ENCODE results near the gene ADK.
"Not testable (repeated sequence)": the region's sequence is repeated elsewhere in the genome, so short reads cannot be mapped to it uniquely, and the experiment has no call there.

The ADK gene

DNA sequence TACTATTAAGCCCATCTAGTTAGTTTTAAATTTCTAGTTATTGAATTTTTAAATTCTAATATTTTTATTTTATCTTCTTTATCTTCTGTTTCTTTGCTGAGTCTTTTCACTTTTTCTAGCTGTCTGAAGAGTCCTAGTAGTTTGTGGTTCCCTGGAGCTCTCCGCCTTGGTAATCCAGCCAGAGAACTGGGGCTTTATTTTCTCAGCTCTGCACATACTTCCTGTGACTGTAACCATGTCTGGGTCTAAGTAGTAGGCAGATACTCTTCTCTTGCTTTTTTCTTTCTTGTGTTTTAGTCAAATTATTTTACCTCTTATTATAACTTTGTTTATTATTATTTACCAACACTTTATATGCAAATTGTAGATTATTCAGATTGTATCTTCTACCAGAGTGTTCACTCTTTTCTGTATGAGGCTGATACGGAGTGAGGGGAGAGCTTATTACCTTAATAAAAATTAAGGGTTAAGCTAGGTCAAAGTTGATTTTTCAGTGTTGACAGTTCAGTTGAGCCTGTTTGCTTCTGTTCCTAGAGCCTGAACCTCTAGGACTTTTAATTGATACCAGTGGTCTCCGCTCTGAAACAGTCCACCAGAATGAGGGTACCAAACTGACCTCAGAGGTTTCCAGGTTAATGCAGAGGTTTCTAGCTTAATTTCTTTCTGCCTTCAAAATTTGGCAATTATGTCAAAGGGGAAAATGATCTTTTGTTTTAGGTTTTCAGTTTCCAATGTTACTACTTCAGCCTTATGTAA, 155.4 kb downstream of the ADK start:
- DNase-seq = no peak

GRCh38 chr10:74307061-74307651, 156.1 kb downstream of the ADK start:
- no peak for DNase-seq

DNA sequence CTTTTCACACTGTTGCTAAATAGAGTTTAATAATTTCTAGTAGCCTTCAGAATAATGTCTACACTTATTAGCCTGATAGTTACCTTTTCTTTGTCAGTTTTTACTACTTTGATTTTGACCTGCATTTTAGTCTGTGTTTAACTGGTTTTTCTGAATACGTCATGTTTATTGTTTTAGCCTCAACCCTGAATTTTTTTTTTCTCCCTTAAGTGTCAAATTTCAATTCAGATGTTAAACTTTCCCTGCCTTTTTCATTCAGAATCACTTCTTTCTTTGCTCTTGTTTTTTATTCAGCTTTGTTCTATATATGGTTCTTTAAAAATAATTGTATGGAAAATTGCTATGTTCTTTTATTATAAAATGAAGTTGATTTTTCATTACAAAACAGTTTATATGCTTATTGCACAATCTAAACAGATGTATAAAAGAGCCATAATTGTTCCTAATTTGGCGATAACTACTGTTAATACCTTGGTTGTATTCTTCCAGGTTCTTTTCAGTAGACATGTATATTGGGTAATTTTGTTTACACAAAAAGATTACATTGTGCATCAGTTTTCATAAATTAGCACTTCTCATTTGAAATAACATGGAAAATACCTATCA, 159.7 kb downstream of the ADK start:
- DNase-seq = no peak

DNA sequence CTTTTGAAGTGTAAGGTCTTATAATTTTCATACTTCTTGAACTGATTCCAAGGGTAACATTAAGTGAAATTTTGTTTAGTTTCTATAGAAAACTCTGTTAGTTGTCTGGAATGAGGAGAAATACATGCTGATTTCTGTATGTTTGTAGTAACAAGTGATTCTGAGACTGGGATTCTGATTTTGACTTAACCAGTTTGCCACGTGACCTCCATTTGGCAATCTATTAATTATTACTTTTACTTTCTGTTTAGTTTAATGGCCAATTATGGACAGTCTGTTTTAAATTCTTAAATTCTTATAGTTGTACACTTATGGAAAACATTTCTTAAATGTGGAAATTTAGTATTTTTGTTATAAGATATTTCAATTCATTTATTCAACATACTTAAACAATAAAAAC, 163.1 kb downstream of the ADK start:
- DNase-seq = no peak

DNA sequence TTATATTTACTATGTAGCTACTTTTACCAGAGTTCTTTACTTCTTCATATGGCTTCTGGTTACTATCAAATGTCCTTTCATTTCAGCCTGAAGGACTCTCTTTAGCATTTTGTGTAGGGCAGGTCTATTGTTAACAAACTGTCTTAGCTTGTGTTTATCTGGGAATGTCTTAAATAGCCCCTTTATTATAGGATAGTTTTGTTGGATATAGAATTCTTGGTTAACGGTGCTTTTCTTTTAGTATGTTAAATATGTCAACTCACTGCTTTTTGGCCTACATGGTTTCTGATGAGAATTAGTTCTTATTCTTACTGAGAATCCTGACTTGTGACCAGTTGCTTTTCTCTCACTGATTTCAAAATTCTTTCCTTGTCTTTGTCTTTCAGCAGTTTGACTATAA, 169.0 kb downstream of the ADK start:
- DNase-seq = no peak

- DNase-seq = no peak
Observed at GRCh38 chr10:74320717-74321116, 169.7 kb downstream of the ADK start.

- no peak for DNase-seq
Observed at GRCh38 chr10:74322141-74322540, 171.1 kb downstream of the ADK start.

GRCh38 chr10:74322565-74322964, 171.5 kb downstream of the ADK start:
- no peak for DNase-seq

DNA sequence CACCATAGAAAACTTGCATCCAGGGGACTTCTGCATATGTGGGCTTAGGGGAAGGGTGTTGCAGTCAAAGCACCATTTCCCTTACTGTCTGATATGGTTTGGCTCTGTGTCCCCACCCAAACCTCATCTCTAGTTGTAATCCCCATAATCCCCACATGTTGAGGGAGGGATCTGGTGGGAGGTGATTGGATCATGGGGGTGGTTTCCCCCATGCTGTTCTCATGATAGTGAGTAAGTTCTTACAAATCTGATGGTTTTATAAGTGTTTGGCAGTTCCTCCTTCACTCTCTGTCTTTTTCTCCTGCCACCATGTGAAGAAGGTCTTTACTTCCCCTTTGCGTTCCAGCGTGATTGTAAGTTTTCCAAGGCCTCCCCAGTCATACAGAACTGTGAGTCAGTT, 177.4 kb downstream of the ADK start:
- no peak for DNase-seq

- no peak for DNase-seq
Observed at GRCh38 chr10:74329873-74330272, 178.9 kb downstream of the ADK start.

DNA sequence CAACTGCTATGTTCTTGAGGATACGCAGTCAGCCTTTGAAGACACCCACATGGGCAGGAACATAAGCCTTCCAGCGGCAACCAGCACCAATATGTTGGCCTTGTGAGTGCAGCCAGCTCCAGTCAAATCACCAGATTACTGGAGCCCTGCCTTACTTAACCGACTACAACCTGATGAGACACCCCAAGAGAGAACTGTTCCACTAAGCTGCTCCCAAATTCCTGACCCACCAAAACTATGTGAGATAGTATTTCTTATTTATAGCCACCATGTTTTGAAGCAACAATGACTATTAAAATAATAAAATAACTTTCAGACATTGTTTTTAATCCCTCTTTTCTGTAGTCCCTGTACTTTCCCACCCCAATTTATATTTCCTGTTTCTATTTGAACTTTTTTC, 179.6 kb downstream of the ADK start:
- no peak for DNase-seq

- no peak for DNase-seq
Observed at GRCh38 chr10:74332398-74332797, 181.4 kb downstream of the ADK start.

- DNase-seq = no peak
Observed at GRCh38 chr10:74333174-74333573, 182.2 kb downstream of the ADK start.

DNA sequence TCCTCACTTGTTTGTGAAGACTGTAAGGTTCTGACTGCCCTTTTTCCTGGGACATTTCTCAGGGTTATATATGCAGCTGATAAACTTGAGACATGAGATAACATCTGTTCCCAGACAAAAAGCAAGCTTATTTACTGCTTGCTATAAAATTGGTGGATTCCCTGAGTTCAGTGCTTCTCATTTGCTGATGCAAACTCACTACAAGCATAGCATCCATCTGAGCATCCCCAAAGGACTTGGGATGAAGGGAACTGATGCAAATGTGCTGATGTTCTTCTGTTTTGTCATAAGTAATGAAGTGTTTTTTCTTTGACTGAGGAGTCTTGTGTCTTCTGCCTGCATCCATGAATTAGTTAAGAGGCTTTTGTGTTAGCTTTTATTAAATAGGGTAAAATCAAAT, 183.2 kb downstream of the ADK start:
- no peak for DNase-seq

DNA sequence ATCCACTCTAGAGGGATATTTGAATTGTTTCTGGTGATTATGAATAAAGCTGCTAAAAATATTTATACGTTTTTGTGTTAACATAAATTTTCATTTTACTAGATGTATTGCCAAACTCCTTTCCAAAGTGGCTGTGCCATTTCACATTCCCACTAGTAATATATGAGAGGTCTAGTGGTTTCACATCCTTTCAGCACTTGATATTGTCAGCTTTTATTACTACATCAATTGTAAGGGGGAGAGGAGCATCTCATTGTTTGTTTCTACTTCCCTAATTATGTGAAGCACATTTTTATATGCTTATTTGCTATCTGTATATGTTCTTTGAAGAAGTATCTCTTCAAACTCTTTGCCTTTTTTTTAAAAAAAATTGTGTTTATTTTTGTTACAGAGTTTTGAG, 184.5 kb downstream of the ADK start:
- DNase-seq = no peak

GRCh38 chr10:74337330-74338016, 186.5 kb downstream of the ADK start:
- DNase-seq = no peak

DNA sequence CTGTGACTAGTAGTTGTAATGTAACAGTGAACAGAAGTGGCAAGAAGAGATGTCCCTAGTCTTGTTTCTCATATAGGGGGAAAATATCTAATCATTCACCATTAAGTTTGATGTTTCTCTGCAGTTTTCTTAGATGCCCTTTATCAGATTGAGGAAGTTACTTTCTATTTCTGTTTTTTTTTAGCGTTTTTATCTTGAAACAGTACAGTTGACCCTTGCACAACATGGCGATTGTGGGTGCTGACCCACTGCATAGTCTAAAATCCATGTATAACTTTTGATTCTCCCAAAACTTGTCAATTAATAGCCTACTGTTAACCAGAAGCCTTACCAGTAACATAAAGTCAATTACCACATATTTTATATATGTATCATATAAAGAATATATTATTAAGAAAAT, 192.0 kb downstream of the ADK start:
- no peak for DNase-seq

GRCh38 chr10:74343804-74344203, 192.8 kb downstream of the ADK start:
- DNase-seq = no peak

- no peak for DNase-seq
Observed at GRCh38 chr10:74344306-74344705, 193.3 kb downstream of the ADK start.

- DNase-seq = no peak
Observed at GRCh38 chr10:74347522-74347921, 196.5 kb downstream of the ADK start.

DNA sequence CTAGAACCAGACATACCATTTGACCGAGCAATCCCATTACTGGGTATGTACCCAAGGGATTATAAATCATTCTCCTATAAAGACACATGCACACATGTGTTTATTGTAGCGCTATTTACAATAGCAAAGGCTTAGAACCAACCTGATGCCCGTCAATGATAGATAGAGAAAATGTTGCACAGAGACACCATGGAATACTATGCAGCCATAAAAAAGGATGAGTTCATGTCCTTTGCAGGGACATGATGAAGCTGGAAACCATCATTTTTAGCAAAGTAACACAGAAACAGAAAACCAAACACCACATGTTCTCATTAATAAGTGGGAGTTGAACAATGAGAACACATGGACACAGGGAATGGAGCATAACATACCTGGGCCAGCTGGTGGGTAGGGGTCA, 202.0 kb downstream of the ADK start:
- not testable (repeated sequence) for DNase-seq

GRCh38 chr10:74361678-74362077, 210.7 kb downstream of the ADK start:
- peak; percentile 14 for DNase-seq

DNA sequence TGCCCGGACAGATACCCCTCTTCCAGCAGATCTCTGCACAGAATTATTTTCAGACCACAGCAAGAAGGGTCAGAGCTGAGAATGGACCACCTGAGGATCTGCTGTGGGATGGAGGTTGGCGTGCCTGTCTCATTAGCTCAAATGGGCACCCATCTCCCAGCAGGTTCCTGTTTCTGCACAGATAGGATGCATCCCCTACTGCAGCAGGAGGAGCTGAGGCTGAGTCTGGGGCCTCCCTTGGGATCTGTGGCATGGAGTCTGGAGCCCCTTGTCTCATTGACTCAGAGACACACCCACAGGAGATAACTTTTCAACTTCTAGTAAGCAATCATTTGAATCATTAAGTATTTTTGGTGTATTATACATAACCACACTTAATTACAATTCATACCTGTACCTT, 212.7 kb downstream of the ADK start:
- DNase-seq = no peak

GRCh38 chr10:74365109-74365508, 214.1 kb downstream of the ADK start:
- DNase-seq = no peak

Data from eye (tissue), 1 donor.